HG03280 (cell line): Measurements from ENCODE around the gene C1orf167.

Experiments
- ATAC-seq: cut with Tn5 transposase; IDR thresholded peaks from one replicate; pipeline ENCODE4 v1.9.1; 2021; ENCODE audit warnings: mild to moderate bottlenecking, moderate library complexity; ENCODE audit not compliant: unreplicated experiment

C1orf167 gene

DNA sequence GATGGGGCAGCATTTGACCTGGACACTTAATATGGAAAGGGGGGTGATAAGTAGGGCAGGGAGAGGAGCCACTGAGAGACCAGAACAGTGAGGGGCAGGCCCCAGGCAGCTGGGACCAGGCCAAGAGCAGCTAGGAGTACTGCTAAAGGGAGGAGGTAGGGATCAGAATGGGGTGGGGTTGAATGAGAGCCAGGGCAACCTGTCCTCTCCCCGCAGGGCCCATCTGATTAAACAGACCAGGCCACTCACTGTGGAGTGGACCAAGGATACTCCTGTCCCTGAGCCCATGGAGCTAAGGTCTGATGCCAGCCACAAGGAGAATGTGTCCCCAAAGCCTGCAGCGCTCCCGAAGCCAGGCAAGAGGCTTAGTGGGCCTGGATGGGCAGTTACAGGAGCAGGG is 2.1 kb downstream of the C1orf167 start:
- ATAC-seq = no peak

DNA sequence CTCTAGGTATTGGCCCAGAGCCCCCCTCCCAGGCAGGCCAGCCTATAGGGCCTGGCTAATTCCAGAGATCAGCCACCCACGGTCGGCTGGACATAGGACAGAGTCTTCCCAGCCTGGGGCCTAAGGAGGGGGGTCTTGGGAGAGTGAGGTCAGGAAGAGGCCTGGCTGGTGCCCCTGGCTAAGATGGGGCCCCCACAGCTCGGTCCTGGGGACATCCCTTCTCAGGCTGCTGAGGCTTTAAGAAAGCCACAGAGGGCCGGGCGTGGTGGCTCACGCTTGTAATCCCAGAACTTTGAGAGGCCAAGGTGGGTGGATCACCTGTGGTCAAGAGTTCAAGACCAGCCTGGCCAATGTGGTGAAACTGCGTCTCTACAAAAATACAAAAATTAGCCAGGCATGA is 2.5 kb downstream of the C1orf167 start:
- ATAC-seq = no peak

DNA sequence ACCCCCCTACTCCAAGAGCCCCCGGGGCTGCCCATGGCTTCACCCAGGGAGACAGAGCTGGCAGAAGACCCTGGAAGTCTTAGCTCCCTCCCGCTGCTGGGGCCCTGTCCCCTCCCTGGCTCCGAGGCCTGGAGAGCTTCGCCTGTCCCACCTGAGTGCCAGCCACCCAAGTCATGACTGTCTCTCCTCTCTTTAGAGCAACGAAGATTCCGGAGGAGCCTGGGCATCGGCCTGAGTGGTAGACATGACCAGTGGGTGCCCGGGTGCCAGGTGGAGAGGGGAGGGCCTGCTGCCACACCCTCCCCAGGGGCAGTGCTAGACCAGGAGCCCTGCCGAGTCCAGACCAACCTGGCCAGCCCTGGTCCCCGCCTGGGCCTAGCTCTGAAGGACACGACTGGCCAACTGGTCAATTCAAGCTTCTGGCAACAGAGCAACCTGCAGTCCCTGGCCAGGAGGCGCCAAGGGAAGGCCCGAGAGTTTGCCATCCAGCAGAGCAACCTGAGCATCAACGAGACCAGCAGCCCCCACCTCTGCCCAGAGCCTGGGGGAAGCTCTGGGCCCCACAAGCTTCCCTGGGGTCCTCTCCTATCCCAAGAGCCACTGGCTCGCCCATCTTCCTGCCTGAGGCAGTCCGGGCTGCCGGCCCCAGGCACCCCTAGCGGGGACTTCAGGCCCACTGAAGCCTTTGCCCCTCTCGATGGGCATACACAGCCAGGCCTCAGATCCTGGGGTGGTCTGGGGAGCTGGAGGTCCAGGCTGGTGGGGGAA is 3.9 kb downstream of the C1orf167 start:
- no peak for ATAC-seq

DNA sequence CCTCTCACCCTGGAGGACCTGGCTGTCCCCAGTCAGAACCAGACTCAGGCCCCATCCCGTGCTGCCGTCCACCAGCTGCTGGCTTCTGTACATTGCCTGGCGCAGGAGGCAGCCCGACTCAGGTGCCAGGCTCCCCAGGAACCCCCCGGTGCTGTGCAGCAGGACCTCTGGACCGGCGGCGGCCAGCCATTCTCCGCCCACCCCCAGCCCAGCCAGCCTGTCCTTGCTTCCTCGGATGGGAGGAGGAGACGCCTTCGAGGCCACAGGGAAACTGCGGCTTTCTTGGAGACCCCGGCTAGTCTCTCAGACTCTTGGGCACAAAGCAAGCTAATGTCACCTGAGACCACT is 4.4 kb downstream of the C1orf167 start:
- no peak for ATAC-seq

GRCh38 chr1:11767922-11768704 is 6.1 kb downstream of the C1orf167 start:
- no peak for ATAC-seq

DNA sequence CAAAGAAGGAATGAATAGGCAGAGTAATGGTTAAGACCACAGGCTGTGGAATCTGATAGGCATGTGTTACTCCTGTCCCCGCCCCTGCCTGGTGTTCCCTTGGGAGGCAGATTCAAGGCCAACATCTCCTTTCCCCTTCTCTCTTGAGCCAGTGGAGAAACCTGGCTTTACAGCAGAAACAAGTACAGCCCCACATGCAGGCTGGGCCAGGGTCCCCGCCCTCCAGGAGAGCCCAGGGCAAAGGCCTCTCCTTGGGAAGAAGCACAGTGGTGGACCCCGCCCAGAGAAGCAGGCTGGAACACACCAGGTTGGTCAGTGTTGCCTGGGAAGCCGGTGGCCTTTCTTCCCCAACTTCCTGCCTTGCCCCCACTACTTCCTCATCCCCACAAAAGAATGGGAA is 6.8 kb downstream of the C1orf167 start:
- no peak for ATAC-seq

DNA sequence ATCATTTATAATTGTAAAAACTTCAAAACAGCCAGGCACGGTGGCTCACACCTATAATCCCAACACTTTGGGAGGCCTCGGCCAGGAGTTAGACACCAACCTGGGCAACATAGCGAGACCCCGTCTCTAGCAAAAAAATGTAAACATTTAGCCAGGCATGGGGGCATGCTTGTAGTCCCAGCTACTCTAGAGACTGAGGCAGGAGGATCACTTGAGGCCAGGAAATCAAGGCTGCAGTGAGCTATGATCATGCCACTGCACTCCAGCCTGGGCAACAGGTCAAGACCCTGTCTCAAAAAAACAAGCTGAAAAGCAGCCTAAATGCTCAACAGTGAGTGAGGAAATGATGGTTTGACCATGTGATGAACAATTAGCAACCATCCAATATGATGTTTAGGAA is 7.3 kb downstream of the C1orf167 start:
- ATAC-seq = no peak

DNA sequence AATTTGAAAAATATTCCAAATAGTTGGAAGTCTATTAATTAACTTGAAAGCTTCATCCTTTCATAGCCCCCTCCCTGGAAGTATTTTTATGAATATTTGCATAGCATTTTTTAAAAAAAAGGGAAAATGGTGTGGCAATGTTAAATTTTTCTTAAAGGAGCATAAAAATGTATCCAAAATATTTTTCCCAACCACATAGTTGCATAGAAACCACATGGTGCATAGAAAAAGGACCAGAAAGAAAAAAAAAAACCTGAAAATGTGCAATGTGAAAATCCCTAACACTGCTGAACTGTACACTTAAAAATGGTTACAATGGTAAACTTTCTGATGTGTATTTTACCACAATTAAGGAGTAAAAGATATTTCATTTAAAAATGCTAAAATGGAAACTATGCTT is 8.0 kb downstream of the C1orf167 start:
- no peak for ATAC-seq

DNA sequence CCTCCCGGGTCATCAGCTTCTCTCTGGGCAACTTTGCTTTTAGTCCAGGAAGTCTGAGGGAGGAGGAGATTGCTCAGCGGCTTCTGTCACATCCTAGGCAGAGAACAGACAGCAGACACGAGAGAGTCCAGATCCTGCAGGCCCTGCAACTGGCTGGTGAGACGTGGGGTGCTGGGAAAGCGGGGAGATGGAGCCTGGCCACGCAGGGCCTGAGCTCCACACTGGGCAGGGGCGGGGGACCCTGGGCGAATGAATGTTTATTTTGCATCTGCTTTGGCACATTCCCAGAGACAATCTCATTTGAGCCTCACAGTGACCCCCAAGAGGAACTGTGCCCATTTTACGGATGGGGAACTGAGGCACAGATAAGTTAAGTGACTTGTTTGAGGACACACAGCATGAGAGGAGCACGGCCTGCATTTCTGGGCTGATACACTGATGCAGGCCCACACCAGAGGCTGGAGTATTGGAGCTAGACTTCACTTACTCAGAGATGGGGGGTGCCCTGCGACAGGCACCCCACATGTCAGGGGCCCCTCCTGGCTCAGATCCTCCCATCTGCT is 9.6 kb downstream of the C1orf167 start:
- no peak for ATAC-seq

DNA sequence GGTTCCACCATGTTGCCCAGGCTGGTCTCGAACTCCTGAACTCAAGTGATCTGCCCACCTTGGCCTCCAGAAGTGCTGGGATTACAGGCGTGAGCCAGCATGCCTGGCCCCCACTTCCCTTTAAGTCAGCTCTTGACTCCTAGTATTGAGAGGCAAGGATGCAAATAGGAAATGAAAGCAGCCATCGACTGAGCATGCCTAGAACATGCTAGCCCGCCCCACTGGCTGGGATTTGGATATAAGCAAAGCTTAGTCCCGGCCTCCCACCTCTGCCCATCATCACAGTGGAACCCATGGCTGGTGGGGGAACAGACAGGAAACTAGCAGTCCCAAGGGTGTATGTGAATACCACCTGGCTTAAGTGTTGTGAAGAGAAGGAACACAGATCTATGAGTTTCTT is 10.5 kb downstream of the C1orf167 start:
- ATAC-seq = no peak

DNA sequence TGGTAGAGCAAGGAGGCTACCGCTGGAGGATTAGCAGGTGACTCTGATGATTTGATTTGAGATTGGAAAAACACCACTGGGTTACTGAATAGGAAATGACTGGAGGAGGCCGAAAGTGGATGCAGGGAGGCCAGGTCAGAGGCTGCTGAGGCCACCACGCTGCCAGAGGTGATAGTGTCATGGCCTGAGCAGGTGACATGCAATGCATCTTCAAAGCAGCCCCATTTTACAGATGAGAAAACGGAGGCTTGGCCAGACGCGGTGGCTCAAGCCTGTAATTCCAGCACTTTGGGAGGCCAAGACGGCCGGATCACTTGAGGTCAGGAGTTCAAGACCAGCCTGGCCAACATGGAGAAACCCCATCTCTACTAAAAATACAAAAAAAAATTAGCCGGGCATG is 12.8 kb downstream of the C1orf167 start:
- ATAC-seq = no peak

DNA sequence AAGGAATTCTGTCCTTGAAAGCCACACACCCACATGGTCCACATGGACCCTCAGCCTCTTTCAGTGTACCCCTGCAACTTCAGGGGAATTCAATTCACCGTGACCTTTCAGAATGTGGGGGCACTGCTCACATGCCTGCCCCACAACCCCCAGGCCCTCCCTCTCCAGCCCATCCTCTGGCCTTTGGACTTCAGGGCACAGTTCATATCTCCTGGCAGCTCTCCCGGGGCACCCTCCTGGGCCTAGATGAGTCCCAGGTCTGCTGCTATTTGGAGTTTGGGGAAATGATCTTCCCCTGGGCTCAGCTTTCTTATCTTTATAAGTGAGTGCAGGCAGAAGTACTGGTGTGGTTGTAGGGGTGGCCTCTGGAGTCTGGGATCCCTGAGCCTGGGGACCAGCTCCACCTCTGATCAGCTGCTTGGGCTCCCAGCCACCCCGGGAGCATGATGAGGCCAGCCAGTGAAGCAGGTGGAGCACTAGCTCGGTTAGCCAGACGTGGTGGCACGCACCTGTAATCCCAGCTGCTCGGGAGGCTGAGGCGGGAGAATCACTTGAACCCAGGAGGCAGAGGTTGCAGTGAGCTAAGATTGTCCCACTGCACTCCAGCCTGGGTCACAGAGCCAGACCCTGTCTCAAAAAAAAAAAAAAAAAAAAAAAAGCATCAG is 15.8 kb downstream of the C1orf167 start:
- ATAC-seq = no peak

DNA sequence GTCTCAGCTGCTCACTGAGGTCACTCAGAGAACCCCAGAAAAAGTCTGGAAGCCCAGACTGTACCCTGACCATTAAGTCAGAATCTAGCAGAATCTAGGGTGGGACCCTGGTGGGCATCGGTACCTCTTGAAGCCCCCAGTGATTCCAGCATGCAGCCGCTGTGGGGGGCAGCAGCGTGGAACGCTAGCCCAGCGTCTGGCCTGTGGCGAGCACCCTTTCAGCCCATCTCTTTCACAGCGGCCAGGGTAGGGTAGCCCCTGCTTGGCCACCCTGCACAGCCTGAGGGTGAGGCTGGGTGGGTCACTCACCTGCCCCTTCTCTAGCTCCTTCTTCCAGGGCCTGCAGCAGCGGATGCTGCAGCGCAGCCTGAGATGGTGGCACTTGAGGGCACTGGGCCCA is 16.3 kb downstream of the C1orf167 start:
- no peak for ATAC-seq

DNA sequence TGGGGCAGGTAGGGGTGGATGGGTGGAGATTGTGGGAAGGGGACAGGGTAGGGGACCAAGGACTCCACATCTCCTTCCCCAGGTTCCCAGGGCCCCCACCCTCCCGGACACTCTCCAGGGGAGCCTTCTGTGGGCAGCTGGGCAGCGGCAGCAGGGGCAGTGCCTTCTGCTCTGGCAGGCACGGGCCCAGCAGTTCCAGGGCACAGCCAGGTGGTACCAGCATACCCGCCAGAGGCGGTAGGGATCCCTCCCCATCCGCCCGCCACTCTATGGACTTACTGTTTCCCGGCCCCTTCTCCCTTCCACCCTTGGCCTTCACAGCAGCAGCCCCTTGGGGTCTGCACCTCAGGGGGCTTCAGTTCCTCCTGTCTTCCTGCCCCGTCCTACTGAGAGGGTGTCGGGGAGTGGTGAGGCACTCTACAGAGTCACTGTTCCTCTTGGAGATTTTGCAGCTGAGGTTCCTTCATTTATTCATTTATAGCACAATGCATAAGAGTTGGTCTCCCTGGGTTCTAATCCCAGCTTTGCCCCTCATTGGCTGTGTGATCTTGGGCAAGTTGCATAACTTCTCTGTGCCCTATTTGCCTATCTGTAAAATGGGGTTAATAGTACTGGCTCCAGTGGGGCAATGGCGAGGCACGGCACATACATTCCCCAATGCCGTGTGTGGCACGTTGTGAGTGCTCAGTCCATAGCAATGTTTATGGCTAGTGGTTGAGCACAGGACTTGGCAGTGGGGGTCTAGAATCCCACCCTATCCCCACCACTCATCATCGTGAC is 17.0 kb downstream of the C1orf167 start:
- no peak for ATAC-seq

DNA sequence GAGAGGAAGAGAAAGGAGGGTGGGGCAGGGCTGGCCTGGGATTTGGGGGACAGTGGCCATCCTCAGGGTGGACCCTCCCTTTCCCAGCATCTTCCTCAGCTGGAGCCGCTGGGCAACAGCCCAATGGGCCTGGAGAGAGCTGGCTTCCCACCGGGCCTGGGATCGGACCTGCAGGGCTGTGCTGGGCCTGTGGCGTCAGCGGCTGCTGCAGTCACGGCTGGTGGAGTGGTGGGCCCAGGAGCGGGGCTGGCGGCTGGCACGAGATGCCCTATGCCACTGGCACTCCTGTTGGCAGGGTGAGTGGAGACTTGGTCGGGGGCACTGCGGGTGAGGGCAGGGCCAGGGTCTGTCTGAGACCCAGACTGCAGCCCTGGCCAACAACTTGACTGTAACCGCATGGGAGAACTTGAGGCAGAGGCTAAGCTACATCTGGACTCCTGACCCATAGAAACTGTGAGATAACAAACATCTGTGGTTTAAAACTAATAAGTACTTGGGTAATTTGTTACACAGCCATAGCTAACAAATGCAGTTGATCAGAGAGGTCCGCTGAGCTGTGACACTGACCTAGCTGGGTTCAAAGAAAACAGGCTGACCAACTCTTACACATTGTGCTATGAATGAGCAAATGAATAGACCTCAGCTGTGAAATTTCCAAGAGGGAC is 17.9 kb downstream of the C1orf167 start:
- no peak for ATAC-seq

DNA sequence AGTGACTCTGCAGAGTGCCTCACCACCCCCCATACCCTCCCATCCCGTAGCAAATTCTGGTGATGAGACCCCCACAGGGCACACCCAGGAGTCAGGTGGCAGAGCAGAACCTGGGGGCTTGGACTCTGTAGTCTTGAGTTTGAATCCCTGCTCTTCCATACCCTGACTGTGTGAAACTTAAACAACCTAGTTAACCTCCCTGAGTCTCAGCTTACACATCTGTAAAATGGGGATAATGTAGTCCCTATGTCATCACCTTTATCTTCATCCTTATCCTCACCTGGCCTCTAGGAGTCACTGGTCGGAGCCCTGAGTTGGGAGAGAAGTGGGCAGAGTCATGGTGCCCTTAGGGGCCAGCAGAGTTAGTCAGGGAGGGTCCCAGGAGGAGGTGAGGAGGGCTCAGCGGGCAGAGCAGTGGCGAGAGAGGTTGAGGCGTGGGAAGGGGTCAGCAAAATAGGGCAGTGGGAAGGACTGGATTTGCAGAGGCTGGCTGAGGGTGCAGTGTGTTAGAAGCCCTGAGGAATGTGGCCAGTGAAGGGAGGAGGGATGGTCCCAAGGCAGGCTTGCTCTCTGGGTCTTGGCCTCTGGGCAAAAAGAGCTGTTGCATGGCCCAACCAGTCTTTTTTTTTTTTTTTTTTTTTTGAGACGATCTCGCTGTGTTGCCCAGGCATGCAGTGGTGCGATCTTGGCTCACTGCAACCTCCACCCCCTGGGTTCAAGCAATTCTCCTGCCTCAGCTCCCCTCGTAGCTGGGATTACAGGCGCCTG is 18.6 kb downstream of the C1orf167 start:
- ATAC-seq = no peak

- ATAC-seq = no peak
Measured at GRCh38 chr1:11781297-11781696, 19.3 kb downstream of the C1orf167 start.

- no peak for ATAC-seq
Measured at GRCh38 chr1:11782127-11782708, 20.2 kb downstream of the C1orf167 start.

DNA sequence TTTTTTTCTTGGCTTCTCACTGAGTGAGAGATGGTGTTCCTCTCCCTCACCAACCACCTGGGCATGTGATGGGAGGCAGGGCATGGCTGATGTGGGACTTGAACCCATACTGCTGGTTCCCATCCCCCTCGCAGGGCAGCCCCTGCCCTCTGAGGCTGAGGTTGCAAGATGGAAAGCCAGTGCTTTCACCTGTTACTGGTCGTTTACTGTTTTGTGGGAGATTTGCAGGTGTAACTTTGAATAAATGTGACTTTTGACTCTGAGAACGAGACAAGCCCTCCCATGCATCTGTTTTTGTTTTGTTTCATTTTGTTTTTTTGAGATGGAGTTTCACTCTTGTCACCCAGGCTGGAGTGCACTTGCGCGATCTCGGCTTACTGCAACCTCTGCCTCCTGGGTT is 21.6 kb downstream of the C1orf167 start:
- ATAC-seq = no peak
